DMS53 treated with DMSO at 0.1 percent for 48 hours (cell line): Measurements from ENCODE around the gene CXCL17.

ENCODE experiments used
- DNase-seq: peaks from one replicate; lab custom pipeline; 2025; ENCODE audit not compliant: unreplicated experiment; lab: John Stamatoyannopoulos, UW

CXCL17 gene

DNA sequence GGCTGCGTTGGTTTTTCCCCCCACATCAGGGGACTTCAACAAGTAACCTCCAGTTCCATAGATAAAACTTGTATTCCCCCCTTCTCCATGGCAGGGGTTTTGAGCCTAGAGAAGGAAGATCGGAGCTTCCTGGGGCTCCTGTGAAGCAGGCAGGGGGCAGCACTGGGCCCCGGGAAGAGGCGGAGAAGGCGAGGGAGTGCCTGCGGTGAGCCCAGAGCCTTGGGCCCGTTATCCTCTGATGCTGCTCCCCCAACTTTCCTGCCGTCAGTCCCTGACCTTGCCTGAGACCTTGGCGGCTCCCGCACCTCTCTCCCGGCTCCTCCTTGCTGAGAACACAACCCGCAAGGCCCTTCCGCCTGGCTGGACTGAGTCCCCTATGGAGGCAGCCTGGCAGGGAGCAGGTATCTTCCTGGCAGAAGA, 18.0 kb downstream of the CXCL17 start:
- no peak for DNase-seq

DNA sequence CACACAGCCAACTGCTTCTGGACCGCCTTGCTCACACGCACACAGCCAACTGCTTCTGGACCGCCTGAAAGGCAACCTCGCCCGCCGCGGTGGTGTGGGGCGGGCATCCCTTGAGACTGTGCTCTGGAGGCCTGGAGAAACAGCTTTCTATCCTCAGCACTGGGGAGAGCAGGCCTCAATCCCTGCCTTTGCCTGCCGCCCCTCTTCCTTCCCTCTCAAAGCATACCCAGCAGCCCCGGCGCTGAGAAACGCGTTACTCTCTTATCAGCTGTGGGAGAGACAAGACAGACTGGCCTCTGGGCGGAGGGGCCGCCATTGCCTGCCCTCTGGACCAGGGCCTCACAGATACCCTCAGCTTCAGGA, 18.4 kb downstream of the CXCL17 start:
- DNase-seq = no peak

DNA sequence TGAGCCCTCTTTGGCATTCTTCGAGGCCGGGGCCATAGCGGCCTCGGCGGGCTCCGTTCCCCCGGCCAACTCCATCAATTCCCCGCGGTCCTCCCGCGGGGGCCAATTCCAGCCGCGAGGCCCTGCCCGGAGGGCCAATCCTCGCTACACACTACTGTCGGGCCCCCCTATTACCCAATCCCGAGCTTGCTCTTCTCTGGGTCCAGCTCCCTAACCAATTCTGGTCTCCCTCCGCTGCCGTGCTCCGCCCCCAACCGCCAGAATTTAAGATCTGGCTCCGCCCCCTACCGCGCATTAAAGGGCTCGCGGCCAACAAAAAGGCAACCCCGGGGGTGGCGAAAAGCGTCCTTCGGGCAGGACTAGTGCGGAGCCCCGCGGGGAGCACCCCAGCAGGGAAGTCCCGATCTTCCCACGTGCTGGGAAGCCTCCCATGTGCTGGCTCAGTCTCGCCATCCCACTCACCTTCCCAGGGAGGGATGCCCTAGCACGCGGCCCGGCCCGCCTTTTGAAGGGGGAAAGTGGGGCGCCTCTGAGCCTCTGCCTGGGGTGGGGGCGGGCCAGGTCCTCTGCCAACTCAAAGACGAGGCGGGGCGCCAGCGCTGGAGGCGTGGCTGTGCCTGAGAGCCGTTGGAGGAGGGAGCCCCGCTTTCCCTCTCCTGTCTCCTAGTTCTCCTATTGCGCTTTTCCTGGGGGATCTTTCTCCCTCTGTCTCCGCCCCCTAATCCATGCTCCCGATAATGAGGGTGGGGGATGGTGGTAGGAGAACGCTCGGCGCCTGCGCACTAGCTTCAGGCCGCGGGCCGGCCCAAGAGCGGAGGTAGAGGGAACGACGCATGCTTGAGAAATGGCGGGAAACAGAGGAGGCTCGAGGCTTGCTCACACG, 19.0 kb downstream of the CXCL17 start:
- peak; percentile 17 for DNase-seq

GRCh38 chr19:42422901-42423461, 19.8 kb downstream of the CXCL17 start:
- no peak for DNase-seq

DNA sequence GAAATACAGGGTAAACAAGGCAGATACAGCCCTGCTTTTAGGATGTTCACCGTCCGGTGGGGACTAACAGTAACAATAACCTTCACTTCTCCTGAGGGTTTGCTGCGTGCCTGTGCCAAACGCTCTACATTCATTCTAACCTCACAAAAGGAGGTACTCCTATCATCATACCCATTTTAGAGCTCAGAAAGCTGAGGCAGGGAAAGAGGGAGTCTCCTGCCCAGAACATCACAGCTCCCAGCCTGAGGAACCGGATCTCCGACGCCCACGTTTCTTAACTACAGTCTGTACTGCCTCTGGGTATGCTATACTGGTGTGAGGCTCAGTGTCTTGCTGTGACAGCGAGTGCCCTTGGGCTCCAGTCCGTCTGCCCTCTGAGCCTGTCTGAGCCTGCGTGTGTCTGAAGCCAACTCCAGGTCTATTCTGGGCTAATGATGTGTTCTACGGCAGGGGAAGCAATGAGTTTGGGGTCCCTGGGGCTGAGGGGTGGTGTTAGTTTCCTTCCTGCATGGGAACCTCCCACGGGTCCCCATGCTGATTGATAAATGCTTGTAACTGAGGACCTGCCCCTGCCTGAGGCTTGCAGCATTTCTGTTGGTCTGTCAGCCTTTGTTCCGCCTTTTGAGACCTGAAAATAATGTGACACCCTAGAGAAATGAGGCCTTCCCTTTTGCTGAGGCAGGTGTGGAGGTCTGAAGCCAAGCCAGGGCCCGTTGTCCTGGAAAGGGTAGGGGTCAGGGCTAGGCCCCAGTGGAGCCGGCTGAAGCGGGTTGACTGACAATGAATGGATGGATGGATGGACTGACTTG, 20.4 kb downstream of the CXCL17 start:
- no peak for DNase-seq

DNA sequence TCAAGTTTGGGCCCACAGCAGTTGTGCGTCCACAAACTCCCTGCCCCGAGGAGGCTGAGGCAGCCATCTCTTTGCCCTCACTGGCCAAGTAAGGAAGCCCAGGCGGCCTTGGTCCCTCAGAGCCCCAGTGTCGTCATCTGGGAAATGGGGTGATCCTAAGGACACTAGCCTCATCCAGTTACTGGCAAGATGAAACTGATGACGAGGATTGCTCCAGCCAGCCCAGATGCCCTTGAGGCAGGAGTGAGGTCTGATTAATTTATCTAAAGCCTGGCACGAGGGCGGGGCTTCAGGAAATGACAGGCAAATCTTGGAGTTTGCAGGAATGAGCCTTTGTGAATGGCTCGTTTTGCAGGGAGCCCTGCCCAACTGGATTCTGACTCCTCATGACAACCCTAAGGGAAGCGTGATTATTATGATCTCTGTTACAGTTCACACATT, 21.1 kb downstream of the CXCL17 start:
- DNase-seq = no peak

- no peak for DNase-seq
These were observed 21.6 kb downstream of the CXCL17 start for GRCh38 chr19:42421101-42421500.

- peak; percentile 41 for DNase-seq
These were observed 22.6 kb downstream of the CXCL17 start for GRCh38 chr19:42420055-42420544.

- DNase-seq = no peak
These were observed 23.4 kb downstream of the CXCL17 start for GRCh38 chr19:42419309-42419708.

- DNase-seq = no peak
These were observed 30.1 kb downstream of the CXCL17 start for GRCh38 chr19:42412661-42413076.

- no peak for DNase-seq
These were observed 30.5 kb downstream of the CXCL17 start for GRCh38 chr19:42412227-42412626.

DNA sequence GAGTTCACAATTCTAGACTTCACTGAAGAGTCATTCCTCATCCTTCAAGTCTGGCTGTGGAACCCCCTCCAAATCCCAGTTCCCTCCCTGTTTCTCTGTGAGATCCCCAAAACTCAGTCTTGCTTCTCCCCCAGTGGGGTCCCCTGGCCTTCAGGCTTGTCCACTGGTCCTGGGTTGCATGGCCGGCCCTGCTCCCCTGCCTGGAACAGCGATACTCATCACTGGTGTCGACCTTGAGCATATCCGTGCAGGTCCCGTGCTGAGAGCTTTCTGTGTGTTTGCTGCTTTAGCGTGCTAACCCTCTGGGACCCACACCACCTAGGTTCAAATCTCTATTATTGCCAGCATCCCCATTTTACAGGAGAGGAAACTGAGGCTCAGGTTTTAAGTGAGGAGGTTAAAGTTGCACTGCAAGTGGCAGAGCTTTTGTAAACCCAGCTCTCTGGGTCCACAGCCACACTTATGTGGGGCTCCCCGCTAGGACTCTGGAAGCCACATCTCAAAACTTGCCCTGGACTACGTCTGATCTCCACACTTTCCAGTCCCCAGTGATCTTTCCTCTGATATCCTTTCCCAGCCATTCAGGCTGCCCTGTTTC, 31.1 kb downstream of the CXCL17 start:
- no peak for DNase-seq

GRCh38 chr19:42410371-42410770, 32.4 kb downstream of the CXCL17 start:
- no peak for DNase-seq

DNA sequence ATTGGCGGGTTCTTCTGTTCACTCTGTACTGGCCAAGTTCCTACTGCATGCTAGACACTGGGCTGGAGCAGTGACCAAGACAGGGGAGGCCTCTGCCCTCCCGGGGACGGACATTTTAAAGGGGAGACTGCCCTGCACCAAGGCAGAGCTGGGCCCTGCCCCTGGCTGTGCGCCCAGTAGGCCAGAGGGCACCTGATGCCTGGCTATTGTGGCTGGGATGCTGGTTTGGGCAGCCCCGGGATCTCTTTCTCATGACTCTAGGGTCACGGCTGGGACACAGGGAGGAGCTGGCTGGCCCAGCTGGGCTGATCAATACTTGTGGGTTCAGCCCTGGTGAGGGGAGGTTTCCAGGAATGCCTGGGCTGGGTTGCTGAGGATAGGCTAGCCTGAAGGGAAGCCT, 33.3 kb downstream of the CXCL17 start:
- no peak for DNase-seq

- DNase-seq = no peak
These were observed 35.0 kb downstream of the CXCL17 start for GRCh38 chr19:42407816-42408175.

DNA sequence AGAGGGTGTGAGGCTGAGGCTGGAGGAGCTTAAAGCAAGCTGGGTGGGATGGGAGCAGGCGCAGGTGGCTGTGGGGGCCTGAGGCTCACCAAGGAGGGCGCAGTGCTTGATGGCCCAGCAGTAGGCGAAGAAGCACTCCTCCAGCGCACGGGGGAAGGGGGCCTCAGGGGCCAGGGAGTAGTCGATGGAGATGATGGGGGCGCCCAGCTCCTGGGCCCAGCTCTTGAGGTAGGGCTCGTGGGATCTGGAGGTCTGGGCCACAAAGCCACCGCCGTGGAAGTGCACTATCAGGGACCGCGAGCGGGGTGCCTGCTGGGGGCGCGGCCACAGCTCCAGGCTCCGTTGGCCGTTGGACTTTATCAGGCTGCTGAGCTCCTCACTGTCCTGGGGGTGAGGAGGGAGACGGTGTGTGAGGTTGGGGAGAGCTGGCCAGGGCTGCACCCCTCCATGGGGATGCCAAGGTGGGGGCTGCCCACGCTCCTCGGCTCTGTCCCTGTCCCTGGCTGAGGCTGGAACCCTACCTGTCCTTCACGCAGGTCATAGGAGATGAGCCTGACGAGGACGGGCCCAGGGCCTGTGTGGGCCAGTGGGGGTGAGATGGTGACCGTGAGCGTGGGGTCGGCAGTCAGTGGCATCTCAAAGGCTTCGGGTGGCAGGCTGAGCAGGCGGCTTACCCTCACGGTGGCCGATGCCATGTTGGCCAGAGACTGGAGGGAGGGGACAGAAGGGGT, 35.5 kb downstream of the CXCL17 start:
- DNase-seq = no peak

DNA sequence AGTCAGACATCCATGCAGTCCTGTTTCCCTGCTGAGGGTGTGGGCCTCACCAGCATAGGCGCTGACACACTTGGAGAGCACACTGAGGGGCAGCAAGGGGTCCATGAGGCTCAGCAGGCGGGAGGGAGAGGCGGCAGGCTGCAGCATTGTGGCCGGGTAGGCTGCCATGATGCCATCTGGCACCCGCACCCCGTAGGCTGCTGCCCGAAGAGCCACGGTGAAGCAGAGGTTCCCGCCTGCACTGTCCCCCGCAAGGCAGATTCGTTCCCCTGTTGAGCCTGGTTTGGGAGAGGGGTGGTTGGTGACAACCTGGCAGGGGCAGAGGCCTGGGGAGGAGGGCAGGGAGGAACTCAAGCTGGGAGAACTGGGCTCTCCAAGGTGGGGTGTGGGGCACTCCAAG, 36.6 kb downstream of the CXCL17 start:
- DNase-seq = no peak

GRCh38 chr19:42403586-42403985, 39.2 kb downstream of the CXCL17 start:
- DNase-seq = no peak

DNA sequence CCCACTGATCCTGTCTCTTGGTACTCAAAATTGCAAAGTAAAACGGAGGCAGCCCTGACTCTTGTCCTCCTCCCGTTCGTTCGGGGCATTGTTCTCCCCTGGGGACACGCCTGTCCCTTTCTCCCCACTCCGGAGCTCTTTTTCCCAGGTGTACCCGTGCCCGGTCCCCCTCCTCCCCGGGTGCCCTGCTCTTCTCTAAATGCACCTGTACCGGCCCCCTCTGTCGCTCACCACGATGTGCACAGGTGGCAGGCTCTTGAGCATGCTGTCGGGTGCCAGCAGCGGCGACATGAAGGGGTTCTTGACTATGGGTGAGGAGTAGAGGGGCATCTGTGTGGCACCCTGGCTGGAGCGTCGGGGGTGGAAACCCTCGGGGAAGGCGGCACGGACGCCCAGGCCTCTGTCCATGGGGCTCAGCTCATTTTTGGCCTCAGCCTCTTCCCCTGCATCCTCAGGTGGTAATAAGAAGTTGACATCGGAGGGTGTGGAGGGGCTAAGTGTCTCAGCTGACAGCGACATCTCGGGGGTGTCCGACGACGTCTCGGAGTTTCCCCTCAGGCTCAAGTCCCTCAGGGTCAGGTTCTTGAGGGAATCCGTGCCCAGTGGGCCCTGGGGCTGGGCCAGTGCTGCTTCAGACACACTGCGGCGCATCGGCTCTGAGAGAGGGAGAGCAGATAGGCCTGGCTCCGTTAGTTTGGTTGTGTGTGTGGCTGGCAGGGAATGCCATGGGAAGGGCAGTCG, 40.2 kb downstream of the CXCL17 start:
- DNase-seq = no peak
